Muscle layer of colon (tissue), 2 donors: ENCODE measurements around the gene ZBTB20.

ENCODE experiments used
- H3K27ac ChIP-seq: one replicate; pipeline ENCODE4 v1.7.0; 2013; ENCODE audit warnings: low read depth, mild to moderate bottlenecking, low read length, moderate library complexity
- H3K27me3 ChIP-seq, 2 donors: one replicate each; pipeline ENCODE4 v1.7.0; 2013; ENCODE audit warnings: low read length in 2 of 2, mild to moderate bottlenecking in 2 of 2; ENCODE audit not compliant: insufficient read depth in 2 of 2, control insufficient read depth in 1 of 2
- H3K36me3 ChIP-seq: one replicate; pipeline ENCODE4 v1.7.0; 2013; ENCODE audit warnings: mild to moderate bottlenecking, low read length; ENCODE audit not compliant: insufficient read depth
- H3K4me1 ChIP-seq: one replicate; pipeline ENCODE4 v1.7.0; 2013; ENCODE audit warnings: mild to moderate bottlenecking, low read length; ENCODE audit not compliant: insufficient read depth
- H3K4me3 ChIP-seq, 2 donors: one replicate each; pipeline ENCODE4 v1.7.0; 2013; ENCODE audit warnings: low read length in 2 of 2, low read depth in 1 of 2, mild to moderate bottlenecking in 1 of 2, moderate library complexity in 1 of 2
- H3K9ac ChIP-seq: one replicate; pipeline ENCODE4 v1.7.0; 2013; ENCODE audit warnings: low read length
- H3K9me3 ChIP-seq: one replicate; pipeline ENCODE4 v1.7.0; 2013; ENCODE audit warnings: mild to moderate bottlenecking, low read length
- donor health status: abdominal sarcoma.
- donor health status: Adenocarcinoma of cecum.

ZBTB20 gene

DNA sequence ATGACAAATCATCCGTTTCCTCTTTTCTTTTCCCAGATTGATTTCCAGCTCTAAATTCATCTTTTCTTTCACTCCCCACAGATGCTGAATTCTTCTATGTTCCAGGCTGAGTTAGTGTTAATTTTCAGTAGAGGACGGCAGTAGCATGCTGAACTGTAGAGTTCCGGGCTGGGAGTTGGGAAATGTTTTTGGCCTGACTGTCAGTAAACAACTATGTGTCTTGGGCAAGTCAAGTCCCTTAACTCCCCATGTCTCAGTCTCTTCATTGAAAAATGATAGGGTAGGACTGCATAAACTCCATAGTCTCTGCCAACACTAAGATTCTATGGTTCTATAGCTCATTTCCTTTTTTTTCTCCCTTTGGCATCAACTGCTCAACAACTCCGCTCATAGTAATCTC is 519.3 kb downstream of the ZBTB20 start:
- no peaks in the 10 kb centered on the region for H3K9me3 ChIP-seq
- no peak overlapping the region for H3K27ac ChIP-seq
- H3K36me3 ChIP-seq: no peaks in the 10 kb centered on the region
- H3K27me3 ChIP-seq: no peaks in the 10 kb centered on the region
- H3K9ac ChIP-seq: no peak overlapping the region
- H3K4me1 ChIP-seq: peaks cover 25% of the 10 kb centered on the region
- no peak overlapping the region for H3K4me3 ChIP-seq

DNA sequence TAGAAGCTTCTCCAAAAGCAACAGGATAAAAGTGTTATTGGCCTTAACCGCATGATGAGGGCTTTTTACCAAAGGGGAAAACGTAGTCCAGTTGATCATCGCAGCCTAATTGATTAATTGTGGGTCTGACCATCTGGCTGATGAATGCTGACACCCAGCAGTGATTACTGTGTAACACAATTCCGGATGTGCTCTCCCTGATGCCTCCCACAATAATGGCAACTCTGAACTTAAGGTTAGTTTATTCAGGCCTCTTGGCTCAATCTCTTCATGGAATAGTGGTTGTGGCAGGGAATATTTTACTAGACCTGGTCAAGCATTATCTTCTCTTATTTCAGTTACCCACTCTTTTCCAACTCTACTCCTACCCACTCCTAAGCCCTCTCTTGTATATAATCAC is 520.3 kb downstream of the ZBTB20 start:
- no peak overlapping the region for H3K9ac ChIP-seq
- H3K27ac ChIP-seq: peak overlapping the region; percentile 35
- peaks cover 30% of the 10 kb centered on the region for H3K4me1 ChIP-seq

DNA sequence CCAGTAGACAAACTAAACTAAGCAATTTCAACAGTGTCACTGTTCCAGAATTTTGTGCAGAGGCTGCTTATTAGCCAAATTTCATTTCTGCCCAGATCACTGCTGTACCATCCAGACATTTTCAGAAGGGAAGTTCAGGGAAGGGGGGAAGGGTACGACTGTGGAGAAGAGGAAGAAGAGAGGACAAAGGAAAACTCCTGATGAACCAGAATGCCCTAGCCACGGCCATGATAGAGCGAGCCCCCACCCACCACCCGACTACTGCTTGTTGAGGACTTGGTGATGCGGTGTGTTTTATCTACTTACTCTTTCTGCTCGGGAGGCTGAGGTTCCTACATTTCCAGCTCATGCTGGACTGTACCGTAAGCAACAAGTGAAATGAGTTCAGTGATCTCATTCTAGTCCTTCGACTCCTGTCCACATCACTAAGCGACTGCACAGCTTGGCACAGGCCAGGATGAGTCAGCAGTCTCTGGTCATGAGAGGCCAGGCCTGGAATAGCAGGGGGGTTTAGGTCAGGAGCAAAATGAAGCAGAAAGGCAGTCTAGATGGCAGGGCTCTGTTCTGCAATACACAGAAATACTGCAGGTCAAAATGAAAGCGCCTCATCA is 522.4 kb downstream of the ZBTB20 start:
- H3K27ac ChIP-seq: peak overlapping the region; percentile 86

More for the DNA sequence above, 520.3 kb downstream of the ZBTB20 start:
- no peaks in the 10 kb centered on the region for H3K36me3 ChIP-seq
- H3K27me3 ChIP-seq: no peaks in the 10 kb centered on the region
- H3K4me3 ChIP-seq: no peak overlapping the region
- H3K9me3 ChIP-seq: no peaks in the 10 kb centered on the region

DNA sequence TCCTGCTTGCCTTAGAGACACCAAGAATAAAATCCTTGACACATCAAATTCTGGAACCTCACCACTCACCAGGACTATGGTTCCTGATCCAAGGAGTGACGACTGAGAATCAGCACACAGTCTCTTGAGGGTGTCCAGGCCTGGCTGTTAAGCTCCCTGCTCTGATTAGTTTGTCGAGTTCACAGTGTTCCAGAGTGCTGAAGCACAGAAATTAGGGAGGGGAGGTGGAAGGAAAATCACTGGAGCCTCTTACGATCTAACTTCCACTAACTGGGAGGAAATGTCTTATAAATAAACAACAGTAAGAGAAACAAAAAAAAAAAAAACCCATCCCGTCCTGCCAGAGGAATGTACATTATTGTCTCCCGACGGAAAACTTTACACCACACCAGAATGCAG is 523.0 kb downstream of the ZBTB20 start:
- Histone ChIP-seq H3K9me3 (no peaks in the 10 kb centered on the region), H3K27me3 (no peaks in the 10 kb centered on the region), H3K4me3 (peak overlapping the region in 1 of 2 donors; percentile 69), H3K9ac (peak overlapping the region; percentile 95), H3K36me3 (no peaks in the 10 kb centered on the region), H3K4me1 (peaks cover 30% of the 10 kb centered on the region), H3K27ac (peak overlapping the region; percentile 86)

More for the DNA sequence above, 522.4 kb downstream of the ZBTB20 start:
- Histone ChIP-seq H3K27me3 (no peaks in the 10 kb centered on the region), H3K4me3 (peak overlapping the region in 1 of 2 donors; percentile 69), H3K4me1 (peaks cover 30% of the 10 kb centered on the region), H3K9ac (peak overlapping the region; percentile 95), H3K36me3 (no peaks in the 10 kb centered on the region), H3K9me3 (no peaks in the 10 kb centered on the region)

DNA sequence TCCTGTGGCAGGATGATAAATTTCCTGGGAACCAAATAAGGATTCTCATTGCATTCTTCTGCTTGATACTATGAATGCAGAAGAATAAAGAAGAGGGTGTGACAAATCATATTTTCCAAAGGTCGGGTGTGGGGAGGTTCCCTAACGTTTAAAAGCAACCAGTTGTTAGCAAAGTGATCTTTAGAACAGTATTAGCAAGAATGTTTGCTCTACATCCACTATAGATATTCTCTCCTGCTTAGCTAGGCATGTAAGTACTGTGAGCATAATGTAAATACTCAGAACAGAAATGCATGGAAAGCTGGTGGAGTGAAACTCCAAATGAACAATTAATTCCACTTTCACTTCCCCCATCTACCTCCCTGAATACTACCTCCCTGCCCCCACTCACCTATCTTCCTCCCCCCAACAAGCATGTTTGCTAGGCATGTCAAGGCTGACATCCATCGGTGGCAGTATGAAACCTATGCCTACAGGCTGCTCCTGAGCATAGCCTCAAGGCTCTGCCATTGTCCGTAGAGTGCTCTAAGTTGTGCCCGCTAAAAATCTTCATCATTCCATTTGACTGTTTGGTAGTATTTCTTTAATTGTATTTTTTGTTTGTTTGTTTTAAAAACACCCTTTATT is 523.6 kb downstream of the ZBTB20 start:
- Histone ChIP-seq H3K9ac (peak overlapping the region; percentile 95), H3K9me3 (no peaks in the 10 kb centered on the region), H3K36me3 (no peaks in the 10 kb centered on the region), H3K27ac (peak overlapping the region; percentile 86), H3K4me3 (peak overlapping the region in 1 of 2 donors; percentile 69), H3K4me1 (peaks cover 30% of the 10 kb centered on the region), H3K27me3 (no peaks in the 10 kb centered on the region)

DNA sequence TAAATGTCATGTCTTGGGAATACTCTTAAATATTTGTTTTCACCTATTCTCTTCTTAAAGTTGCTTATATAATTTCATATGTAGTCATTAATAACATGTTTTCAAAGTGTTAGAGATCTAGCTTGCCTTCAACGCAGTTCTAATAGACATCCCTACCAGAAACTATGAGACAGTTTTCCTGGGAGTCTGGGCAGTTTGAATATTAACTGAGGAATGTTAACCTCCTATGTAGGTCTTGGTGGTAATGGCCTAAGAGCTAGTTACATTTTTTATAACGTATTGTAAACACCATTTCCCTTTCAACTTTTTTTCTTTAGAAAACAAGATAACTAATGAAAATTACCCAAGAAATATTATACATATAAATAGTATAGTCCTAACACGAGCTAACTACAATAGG is 525.1 kb downstream of the ZBTB20 start:
- H3K4me1 ChIP-seq: peaks cover 30% of the 10 kb centered on the region
- H3K27me3 ChIP-seq: no peaks in the 10 kb centered on the region
- H3K36me3 ChIP-seq: no peaks in the 10 kb centered on the region
- no peak overlapping the region for H3K4me3 ChIP-seq
- H3K27ac ChIP-seq: no peak overlapping the region
- H3K9ac ChIP-seq: no peak overlapping the region
- no peaks in the 10 kb centered on the region for H3K9me3 ChIP-seq

DNA sequence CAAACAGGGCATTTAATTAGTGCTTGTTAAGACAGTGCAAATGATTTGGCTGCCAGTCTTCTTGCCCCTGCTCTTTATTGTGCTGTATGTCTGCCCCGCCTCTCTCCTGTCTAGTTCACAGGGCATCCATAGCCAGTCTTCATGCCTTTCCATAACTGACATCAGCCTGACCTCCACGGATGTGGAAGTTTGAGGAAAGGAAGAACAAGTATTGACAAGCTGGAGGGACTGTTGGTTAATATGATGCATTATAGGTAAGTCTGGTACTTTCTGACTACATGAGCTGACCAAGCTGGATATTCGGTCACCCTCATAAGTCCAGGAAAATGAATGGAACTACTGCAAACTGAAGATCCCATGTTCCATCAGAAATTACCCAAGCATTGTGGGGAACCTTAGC is 527.3 kb downstream of the ZBTB20 start:
- H3K27me3 ChIP-seq: no peaks in the 10 kb centered on the region
- H3K4me1 ChIP-seq: peaks cover 17% of the 10 kb centered on the region
- no peak overlapping the region for H3K9ac ChIP-seq
- H3K4me3 ChIP-seq: no peak overlapping the region
- H3K9me3 ChIP-seq: no peaks in the 10 kb centered on the region
- H3K36me3 ChIP-seq: no peaks in the 10 kb centered on the region
- H3K27ac ChIP-seq: no peak overlapping the region

DNA sequence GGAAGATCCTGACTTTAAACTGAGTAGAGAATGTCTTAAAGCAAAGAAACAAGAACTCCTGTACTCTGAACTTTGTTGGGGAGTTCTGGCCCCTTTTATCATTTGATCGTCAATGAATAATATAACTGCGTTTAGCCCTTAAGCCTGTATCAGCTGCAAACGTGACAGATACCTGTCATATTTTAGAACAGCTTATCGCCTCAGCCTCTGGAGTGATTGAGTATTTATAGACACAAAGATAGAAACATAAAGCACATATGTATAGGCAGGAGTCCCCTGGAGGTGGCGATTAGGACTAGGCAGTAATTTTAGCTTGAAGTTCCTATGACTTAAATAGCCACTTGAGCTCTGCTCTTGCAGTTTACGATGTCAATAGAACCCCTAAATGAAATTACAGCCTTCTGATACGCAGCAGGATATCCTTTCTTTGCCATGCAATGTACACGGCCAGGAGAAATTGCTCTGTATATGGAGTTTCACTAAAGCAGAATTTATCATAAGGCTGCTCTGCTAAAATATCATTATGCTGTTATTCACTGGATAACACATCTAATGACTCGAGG is 531.5 kb downstream of the ZBTB20 start:
- Histone ChIP-seq H3K4me1 (no peaks in the 10 kb centered on the region), H3K9ac (no peak overlapping the region), H3K36me3 (no peaks in the 10 kb centered on the region), H3K9me3 (no peaks in the 10 kb centered on the region), H3K27me3 (no peaks in the 10 kb centered on the region), H3K4me3 (no peak overlapping the region), H3K27ac (no peak overlapping the region)

DNA sequence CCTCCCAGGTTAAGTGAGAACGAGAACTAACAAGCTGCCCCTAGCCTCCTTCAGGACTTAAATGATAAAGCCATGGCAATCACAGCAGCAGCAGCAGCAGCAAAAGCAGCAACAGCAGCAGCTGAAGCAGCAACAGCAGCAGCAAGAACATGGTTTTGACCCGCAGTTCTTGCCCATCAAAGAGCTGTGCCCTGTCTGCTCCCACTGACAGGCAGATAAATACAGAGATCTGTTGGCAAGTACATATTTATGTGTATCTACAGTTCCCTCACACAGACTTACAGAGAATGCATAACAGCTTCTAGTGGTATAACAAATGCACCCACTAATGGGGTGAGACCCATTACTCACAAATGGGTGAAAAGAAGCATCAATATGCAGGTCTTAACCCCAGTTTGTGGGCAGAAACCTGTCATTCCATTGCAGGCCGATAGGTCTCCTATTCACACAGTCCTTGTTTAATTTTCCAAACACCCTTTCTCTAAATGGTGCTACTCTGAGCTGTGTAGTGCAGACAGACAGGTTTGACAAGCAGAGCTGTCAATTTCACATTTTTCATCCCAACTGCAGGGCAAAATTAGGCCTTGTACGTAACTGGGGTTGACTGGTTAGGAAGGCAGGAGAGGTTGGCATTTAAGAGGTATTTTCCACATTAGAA is 537.0 kb downstream of the ZBTB20 start:
- Histone ChIP-seq H3K4me3 (no peak overlapping the region), H3K9ac (no peak overlapping the region), H3K36me3 (no peaks in the 10 kb centered on the region), H3K4me1 (peaks cover 10% of the 10 kb centered on the region), H3K27me3 (no peaks in the 10 kb centered on the region), H3K9me3 (no peaks in the 10 kb centered on the region), H3K27ac (no peak overlapping the region)

DNA sequence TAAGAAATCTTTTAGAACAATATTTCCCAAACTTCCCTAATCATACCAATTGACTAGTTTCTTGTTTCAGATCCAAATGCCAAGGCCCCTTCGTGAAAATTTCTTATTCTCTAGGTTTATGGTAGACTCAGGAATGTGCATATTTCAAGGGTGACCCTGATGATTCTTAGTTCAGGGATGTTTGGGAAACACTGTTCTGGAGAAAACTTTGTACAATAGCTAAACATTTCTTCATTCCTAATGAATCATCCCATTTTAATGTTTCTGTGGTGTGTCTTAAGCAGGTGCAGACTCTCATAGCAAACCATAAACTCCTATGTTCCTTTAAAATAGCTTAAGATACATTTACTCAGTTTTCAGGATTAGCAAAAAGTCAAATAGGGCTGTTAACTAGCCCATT is 538.8 kb downstream of the ZBTB20 start:
- no peaks in the 10 kb centered on the region for H3K36me3 ChIP-seq
- no peaks in the 10 kb centered on the region for H3K9me3 ChIP-seq
- no peak overlapping the region for H3K27ac ChIP-seq
- H3K9ac ChIP-seq: no peak overlapping the region
- H3K4me3 ChIP-seq: no peak overlapping the region
- H3K4me1 ChIP-seq: peaks cover 10% of the 10 kb centered on the region
- H3K27me3 ChIP-seq: no peaks in the 10 kb centered on the region

DNA sequence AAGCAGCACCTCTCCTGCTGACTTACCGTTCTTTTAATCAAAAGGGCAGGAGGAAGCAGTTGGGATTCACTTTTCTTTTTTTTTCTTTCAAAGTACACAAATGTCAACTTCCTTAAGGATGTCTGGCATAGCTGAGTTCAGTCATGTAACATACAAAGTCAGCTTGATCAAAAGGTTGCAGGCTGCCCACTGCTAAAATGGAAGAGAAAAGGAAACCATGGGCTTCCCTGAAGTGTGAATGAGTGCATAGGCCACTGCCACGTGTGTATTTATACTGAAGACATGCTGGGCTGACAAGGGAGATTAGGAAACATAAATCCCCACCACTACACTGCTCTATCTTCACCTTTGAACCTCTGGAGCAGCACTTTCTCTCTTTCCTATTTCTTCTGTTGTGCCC is 540.8 kb downstream of the ZBTB20 start:
- Histone ChIP-seq H3K4me3 (no peak overlapping the region), H3K27me3 (no peaks in the 10 kb centered on the region), H3K27ac (no peak overlapping the region), H3K4me1 (peaks cover 10% of the 10 kb centered on the region), H3K36me3 (no peaks in the 10 kb centered on the region), H3K9ac (no peak overlapping the region), H3K9me3 (no peaks in the 10 kb centered on the region)
